PFSK-1 (cell line): Measurements from ENCODE around the gene CCDC13.

ENCODE experiments used
- FOXP2 ChIP-seq: optimal IDR thresholded peaks from 2 replicates; pipeline ENCODE3; 2011; ENCODE audit warnings: borderline replicate concordance, control low read depth, inconsistent platforms; ENCODE audit not compliant: insufficient read depth; ENCODE audit errors: extremely low read length, extremely low read depth
- POLR2AphosphoS5 ChIP-seq: IDR thresholded peaks from 2 replicates; pipeline ENCODE4 v1.6.1; 2012; ENCODE audit warnings: low read depth, mild to moderate bottlenecking, control low read depth, low read length, moderate library complexity
- SIN3A ChIP-seq: IDR thresholded peaks from 2 replicates; pipeline ENCODE4 v1.6.1; 2012; ENCODE audit warnings: mild to moderate bottlenecking, low read length, moderate library complexity, borderline replicate concordance; ENCODE audit not compliant: insufficient read depth
- TAF1 ChIP-seq: IDR thresholded peaks from 2 replicates; pipeline ENCODE4 v1.6.1; 2012; ENCODE audit warnings: low read length, control low read depth, borderline replicate concordance; ENCODE audit not compliant: insufficient read depth
- TF ChIP-seq, protein P1 (sequence below), 2 experiments: IDR thresholded peaks; 2 replicates each; pipeline versions ENCODE4 v1.6.1 to v1.8.0; 2011 to 2012; ENCODE audit warnings: low read depth in 2 of 2, low read length in 2 of 2, control low read depth in 1 of 2, inconsistent platforms in 1 of 2, mild to moderate bottlenecking in 1 of 2, moderate library complexity in 1 of 2; ENCODE audit not compliant: insufficient read depth in 1 of 2

The CCDC13 gene

DNA sequence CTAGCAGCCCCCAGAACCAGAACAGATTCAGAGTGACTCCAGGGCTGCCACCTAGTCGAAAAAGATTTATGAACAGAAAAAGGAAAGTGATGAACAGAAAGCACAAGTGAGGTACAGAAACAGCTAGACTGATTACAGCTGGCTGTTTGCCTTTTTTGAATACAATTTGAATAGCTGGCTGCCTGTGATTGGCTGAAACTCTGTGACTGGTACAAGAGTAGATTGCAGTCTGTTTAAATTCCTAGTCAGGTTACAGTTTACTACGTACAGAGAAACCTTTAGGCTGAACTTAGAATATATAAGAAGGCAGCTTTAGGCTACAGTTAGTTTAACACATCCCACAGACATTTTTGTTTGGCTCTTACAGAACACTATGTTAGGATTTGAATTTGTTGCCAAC, 10.0 kb downstream of the CCDC13 start:
- TF ChIP-seq SIN3A: no peak
- no peak for TF ChIP-seq POLR2AphosphoS5
- no peak for TF ChIP-seq FOXP2
- no peak for TF ChIP-seq TAF1
- TF ChIP-seq, protein P1, sequence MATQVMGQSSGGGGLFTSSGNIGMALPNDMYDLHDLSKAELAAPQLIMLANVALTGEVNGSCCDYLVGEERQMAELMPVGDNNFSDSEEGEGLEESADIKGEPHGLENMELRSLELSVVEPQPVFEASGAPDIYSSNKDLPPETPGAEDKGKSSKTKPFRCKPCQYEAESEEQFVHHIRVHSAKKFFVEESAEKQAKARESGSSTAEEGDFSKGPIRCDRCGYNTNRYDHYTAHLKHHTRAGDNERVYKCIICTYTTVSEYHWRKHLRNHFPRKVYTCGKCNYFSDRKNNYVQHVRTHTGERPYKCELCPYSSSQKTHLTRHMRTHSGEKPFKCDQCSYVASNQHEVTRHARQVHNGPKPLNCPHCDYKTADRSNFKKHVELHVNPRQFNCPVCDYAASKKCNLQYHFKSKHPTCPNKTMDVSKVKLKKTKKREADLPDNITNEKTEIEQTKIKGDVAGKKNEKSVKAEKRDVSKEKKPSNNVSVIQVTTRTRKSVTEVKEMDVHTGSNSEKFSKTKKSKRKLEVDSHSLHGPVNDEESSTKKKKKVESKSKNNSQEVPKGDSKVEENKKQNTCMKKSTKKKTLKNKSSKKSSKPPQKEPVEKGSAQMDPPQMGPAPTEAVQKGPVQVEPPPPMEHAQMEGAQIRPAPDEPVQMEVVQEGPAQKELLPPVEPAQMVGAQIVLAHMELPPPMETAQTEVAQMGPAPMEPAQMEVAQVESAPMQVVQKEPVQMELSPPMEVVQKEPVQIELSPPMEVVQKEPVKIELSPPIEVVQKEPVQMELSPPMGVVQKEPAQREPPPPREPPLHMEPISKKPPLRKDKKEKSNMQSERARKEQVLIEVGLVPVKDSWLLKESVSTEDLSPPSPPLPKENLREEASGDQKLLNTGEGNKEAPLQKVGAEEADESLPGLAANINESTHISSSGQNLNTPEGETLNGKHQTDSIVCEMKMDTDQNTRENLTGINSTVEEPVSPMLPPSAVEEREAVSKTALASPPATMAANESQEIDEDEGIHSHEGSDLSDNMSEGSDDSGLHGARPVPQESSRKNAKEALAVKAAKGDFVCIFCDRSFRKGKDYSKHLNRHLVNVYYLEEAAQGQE (IDR thresholded peaks at IDR 0.05; ENCODE audit: insufficient read depth in 1 of 2, low read depth in 2 of 2, low read length in 2 of 2): no peak

DNA sequence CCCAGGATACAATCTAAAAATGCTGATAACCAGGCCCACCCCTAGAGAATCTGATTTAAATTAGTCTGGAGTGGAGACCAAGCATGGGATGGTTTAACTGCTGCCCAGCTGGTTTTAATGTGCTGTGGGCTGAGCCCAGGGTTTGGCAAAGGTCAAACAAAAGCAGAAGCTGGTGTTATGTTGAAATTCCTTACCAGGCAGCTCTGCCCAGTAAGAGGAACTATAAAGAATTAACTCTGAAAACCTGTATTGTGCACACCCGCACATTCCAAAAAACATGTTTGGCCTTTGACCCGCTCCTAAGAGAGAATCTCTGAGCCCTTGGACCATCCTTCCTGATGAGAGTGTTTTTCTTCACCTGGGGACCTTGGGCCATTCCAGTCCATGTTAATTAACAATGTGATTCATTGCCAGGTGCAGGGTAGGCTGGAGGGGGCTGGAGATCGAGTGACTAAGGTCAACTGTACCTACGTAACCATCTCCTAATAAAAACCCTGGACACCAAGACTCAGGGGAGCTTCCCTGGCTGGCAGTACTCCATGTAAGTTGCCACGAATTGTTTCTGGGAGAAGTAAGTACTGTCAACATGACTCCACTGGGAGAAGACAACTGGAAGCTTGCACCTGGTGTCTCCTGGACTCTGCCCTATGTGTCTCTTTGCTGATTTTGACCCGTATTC, 10.9 kb downstream of the CCDC13 start:
- TF ChIP-seq, protein P1 (IDR thresholded peaks at IDR 0.05; ENCODE audit: insufficient read depth in 1 of 2, low read depth in 2 of 2, low read length in 2 of 2): no peak
- no peak for TF ChIP-seq FOXP2
- TF ChIP-seq SIN3A: no peak
- no peak for TF ChIP-seq POLR2AphosphoS5
- TF ChIP-seq TAF1: no peak

DNA sequence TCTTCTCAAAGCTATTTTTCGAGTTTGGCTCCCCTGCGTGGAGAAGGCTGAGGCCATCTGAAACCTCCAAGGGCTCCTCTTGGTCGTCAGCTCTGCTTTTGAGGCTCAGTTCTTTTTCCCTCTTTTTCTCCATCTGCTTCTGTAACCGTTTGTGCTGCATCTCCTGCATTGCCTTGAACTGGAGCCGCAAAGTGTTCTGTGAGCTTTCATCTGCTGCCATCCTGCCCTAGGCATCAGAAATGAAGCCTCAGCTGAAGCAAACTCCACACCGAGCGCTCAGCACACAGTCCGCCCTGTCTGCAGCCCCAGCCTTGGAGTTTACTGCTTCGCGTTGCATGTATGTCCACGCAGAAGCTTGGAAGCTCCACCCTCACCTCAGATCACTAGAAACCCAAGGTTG, 14.9 kb downstream of the CCDC13 start:
- no peak for TF ChIP-seq TAF1
- no peak for TF ChIP-seq FOXP2
- TF ChIP-seq, protein P1 (IDR thresholded peaks at IDR 0.05; ENCODE audit: insufficient read depth in 1 of 2, low read depth in 2 of 2, low read length in 2 of 2): no peak
- no peak for TF ChIP-seq SIN3A
- TF ChIP-seq POLR2AphosphoS5: no peak

DNA sequence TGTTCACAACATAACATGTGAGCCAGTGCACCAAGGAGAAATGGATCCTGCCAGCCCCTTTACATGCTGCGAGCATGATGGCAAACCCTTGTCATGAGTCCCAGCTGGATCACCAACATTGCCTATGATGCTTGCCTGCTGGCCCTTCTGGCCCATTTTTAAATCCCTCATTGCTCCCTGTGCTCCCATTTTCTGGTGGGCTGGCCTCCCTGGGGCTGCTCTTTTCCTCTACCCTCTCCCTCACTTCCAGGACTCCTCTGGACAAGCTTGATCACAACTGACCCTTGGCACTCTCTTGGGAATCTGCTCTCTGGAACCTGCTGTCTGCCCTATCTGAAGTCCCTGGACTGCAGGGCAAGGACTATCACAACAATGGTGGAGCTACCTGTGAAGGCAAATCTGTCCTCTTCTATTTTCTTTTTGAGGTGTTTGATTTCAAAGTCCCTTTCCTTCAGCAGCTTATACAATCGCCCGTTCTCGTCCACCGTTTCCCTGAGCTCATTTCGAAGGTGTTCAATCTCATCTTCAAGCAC, 16.3 kb downstream of the CCDC13 start:
- TF ChIP-seq, protein P1 (IDR thresholded peaks at IDR 0.05; ENCODE audit: insufficient read depth in 1 of 2, low read depth in 2 of 2, low read length in 2 of 2): no peak
- TF ChIP-seq FOXP2: no peak
- no peak for TF ChIP-seq POLR2AphosphoS5
- TF ChIP-seq SIN3A: no peak
- no peak for TF ChIP-seq TAF1
